HG02870 (cell line): ENCODE measurements around the gene TMED5.
"Not testable (repeated sequence)": the region's sequence is repeated elsewhere in the genome, so short reads cannot be mapped to it uniquely, and the experiment has no call there.

Source experiments
- ATAC-seq: cut with Tn5 transposase; IDR thresholded peaks from one replicate; pipeline ENCODE4 v1.9.1; 2021; ENCODE audit warnings: mild to moderate bottlenecking, moderate library complexity; ENCODE audit not compliant: unreplicated experiment

TMED5 gene

GRCh38 chr1:93179886-93180722, at the start of gene TMED5:
TMED5 (minus strand) TSS chr1:93180413; CDS start chr1:93180242, 171 bp downstream.
- peak; percentile 82 for ATAC-seq

DNA sequence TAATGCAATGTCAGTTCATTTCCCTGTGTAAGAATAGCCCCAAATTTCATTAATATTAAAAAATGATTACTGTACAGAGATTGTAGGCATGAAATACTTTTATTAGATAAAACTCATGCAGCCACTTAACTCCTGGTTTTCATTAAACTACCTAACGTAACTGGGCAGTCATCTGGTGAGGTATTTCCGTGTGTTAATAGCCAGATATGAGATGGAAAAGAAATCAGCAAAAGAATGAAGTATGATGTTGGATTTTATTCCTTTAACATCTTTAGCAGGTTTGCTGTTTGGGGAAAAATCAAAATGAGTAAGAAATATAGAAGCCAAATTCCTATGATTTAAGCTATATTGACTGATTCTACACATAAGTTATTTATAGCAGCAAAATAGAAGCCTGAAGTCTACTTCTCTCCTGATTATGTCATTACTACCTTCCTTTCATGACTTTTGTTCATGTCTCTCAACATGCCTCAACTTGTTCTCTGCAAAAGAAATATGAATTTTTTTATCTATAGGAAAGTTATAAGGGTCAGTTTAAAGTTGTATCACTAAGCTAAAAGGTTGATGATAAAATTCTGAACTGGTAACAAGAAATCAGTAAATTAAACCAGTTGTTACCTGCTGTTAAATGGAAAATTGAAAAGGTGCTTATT, 42.9 kb upstream of the TMED5 start:
- no peak for ATAC-seq

DNA sequence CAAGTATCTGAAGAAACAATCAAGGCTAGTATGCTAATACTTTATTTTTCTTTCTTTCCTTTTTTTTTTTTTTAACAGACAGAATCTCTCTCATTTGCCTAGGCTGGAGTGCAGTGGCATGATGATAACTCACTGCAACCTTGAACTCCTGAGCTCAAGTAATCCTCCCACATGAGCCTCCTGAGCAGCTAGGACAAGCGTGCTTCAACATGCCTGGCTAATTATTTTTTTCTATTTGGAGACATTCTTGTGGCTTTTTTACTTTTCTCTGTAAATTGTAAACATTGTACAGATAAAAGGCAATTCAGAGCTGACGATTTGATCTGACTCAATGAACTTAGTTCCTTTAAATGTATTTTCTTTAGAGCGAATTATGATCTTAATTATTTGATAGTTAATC, 41.7 kb upstream of the TMED5 start:
- ATAC-seq, result no peak

DNA sequence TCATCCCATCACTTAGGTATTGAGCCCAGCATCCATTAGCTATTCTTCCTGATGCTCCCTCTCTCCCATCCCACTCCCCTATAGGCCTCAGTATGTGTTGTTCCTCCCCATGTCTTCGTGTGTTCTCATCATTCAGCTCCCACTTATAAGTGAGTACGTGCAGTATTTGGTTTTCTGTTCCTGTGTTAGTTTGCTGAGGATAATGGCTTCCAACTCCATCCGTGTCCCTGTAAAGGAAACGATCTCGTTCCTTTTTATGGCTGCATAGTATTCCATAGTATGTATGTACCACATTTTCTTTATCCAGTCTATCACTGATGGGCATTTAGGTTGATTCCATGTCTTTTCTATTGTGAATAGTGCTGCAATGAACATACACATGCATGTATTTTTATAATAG, 40.5 kb upstream of the TMED5 start:
- ATAC-seq, result not testable (repeated sequence)

- peak; percentile 58 for ATAC-seq
Observed at GRCh38 chr1:93219443-93219842, 39.2 kb upstream of the TMED5 start.

DNA sequence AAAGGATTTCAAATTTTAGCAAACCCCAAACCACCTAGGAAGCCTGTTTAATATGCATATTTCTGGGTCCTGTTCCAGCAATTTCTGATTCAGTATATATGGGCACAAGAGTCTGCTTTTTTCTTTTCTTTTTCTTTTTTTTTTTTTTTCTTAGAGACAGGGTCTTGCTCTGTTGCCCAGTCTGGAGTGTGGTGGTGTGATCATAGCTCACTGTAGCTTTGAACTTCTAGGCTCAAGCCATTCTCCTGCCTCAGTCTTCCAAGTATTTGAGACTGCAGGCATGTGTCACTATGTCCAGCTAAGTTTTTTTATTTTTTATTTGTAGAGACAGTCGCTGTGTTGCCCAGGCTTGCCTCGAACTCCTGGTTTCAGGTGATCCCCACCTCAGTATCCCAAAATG, 35.1 kb upstream of the TMED5 start:
- no peak for ATAC-seq

GRCh38 chr1:93207211-93207610, 27.0 kb upstream of the TMED5 start:
- ATAC-seq, result no peak

GRCh38 chr1:93206567-93206954, 26.3 kb upstream of the TMED5 start:
- no peak for ATAC-seq

GRCh38 chr1:93205892-93206566, 25.8 kb upstream of the TMED5 start:
- ATAC-seq, result no peak

- ATAC-seq, result no peak
Observed at GRCh38 chr1:93200714-93201113, 20.5 kb upstream of the TMED5 start.

- ATAC-seq, result no peak
Observed at GRCh38 chr1:93200086-93200620, 19.9 kb upstream of the TMED5 start.

- ATAC-seq, result no peak
Observed at GRCh38 chr1:93199150-93199549, 18.9 kb upstream of the TMED5 start.

- no peak for ATAC-seq
Observed at GRCh38 chr1:93196591-93196990, 16.4 kb upstream of the TMED5 start.

- no peak for ATAC-seq
Observed at GRCh38 chr1:93194231-93194990, 14.2 kb upstream of the TMED5 start.

- no peak for ATAC-seq
Observed at GRCh38 chr1:93190432-93190831, 10.2 kb upstream of the TMED5 start.

DNA sequence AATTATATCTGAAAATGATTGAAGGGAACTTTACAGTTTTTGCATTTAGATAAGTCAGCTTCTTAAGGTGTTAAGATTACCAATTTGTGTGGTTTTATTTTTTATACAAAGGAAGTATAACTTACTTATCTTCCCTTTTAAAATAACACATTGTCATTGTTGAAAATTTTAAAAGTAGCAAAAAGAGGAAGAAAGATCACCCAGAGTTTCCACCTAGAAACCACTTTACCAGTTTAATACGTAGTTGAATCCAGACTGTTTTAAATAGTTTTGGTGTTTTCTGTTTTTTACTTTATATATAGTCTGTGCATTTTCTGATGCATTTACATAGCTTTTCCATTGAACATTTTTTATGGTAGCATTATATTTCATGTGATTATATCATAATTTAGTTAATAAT, 6.5 kb upstream of the TMED5 start:
- no peak for ATAC-seq

DNA sequence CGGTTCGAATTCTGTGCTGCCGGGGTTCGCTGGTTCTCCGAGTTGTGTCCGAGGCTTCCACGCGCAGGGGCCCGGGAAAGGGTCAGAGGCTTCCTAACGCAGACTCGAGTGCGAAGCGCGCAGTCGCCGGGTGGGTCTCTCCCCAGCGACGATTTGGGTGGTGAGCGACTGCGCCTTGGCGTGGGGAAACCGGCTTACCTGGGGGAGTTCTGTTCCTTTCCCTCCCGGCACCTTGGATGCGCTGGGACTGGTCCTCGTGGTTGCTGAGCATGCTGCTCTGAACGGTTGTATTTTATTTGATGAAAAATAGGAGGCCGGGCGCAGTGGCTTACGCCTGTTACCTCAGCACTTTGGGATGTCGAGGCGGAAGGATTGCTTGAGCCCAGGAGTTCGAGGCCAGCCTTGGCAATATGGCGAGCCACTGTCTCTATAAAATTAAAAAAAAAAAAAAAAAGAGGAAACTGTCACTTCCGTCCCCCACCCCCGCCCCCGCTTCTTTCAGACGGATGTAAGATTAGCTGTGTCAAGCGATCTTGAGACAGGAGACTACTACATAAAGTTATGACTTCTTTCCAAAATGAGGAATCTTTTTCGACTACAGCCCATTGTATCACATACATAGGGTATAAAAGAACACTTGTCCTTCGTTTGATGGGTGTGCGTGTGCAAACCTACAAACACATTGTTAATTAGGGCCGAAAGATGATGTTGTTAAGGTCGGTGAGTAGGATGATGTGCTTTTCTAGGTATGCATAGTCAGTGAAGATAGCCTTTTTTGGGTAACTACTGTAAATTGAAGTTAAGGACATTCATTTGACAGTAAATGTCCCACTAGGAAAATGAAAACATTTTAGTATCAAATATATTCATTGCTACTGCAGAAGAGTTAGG, 755 bp upstream of the TMED5 start, which contains the start of gene CCDC18:
CCDC18 (plus strand) TSS at position 2 of the 891 bp plus-strand sequence. CDS start 2,638 bp downstream, outside the sequence.
- peak; percentile 11 for ATAC-seq

DNA sequence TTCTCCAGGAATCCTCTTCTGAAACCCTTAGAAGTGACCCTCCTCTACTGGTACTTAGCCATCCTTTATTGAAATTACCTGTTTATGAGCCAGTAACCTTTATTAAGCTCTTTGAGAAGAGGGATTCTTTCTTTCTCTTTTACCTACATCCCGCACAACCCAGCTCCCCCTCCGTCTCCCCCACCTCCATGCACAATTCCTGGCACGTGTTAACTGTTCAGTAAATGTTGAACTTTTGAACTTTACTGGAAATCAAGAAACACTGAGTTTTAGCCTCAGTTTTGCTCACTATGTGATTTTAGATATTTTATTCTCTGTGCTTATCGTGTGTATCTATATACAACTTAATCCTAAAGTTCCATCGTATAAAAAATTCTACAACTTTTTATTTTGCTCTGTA, 1.8 kb downstream of the TMED5 start:
- ATAC-seq, result no peak

GRCh38 chr1:93177991-93178390, 2.2 kb downstream of the TMED5 start:
- no peak for ATAC-seq

GRCh38 chr1:93174638-93175037, 5.6 kb downstream of the TMED5 start:
- ATAC-seq, result not testable (repeated sequence)
